Tibial nerve (tissue), 3 donors: Measurements from ENCODE around the gene C1QTNF4.

Source experiments
- CTCF ChIP-seq, 5 experiments: fragments of 200-600 bp in 3 of 5; fragments of 450-650 bp in 2 of 5; sonication (generic) in 3 of 5; IDR thresholded peaks; one replicate each; pipeline ENCODE4 v1.5.1; 2016 to 2019; ENCODE audit warnings: antibody characterized with exemption in 5 of 5, mild to moderate bottlenecking in 3 of 5, moderate library complexity in 2 of 5
- POLR2A ChIP-seq, 2 donors: fragments of 450-650 bp; IDR thresholded peaks; one replicate each; pipeline ENCODE4 v1.6.1; 2017; ENCODE audit warnings: antibody characterized with exemption in 2 of 2, mild to moderate bottlenecking in 2 of 2, moderate library complexity in 2 of 2

GRCh38 chr11:47592251-47592650, 2.0 kb downstream of the C1QTNF4 start:
- no peak for TF ChIP-seq POLR2A (IDR thresholded peaks at IDR 0.05)
- TF ChIP-seq CTCF (IDR thresholded peaks at IDR 0.05): no peak
